Erythroblast (primary cell): ENCODE results near the gene RAP1GAP2.

Source experiments
- GATA1 ChIP-seq: IDR thresholded peaks from 2 replicates; pipeline ENCODE4 v1.6.1; 2011; ENCODE audit warnings: low read depth, mild to moderate bottlenecking, control low read depth, low read length, moderate library complexity
- POLR2A ChIP-seq: IDR thresholded peaks from 2 replicates; pipeline ENCODE4 v1.6.1; 2011; ENCODE audit warnings: mild to moderate bottlenecking, low read length

DNA sequence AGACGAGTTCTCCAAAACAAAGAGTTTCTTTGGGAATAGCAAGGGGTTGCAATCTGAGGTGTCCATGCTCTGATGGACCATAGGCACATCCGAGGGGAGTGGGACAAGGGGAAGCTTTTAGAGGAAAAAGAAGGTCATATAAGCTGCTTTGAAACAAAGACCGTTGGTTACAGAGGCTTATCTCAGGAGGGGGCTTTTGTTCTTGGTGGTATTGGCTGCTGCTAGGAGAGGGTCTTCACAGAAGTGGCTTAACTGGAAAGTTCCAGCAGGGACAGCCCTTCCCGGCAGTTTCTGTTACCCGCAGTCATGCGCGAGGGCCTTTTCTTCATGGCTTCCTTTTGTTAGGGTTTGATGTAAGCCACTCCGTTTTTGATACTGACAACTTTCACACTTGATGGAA lies 76.0 kb downstream of the RAP1GAP2 start:
- no peak for TF ChIP-seq POLR2A
- TF ChIP-seq GATA1 = no peak
